ENCODE results near the gene OSBPL9. TPM values are rescaled to one million over a fixed set of nuclear protein-coding genes. Genes with fewer than 3 reads are reported as not detected.

The OSBPL9 gene
- total and polyA plus RNA-seq, 10 of the 15 experiments (the other 5 are each of a cell fraction or from before 2014, with no cell fraction given), result 25.9 to 156 (median 108) TPM

GRCh38 chr1:51750729-51751128 lies 133.8 kb downstream of the OSBPL9 start:
- no TSS peak for BruUV-seq (replicated peaks)
- Histone ChIP-seq H3K79me2 (ENCODE audit: control insufficient read depth, insufficient read depth, low read length) (no peaks in the 10 kb centered on the region), H3K4me3 (no peak overlapping the region), H2AFZ (ENCODE audit: control insufficient read depth, low read depth, low read length) (no peak overlapping the region), H4K20me1 (ENCODE audit: control insufficient read depth, insufficient read depth) (no peaks in the 10 kb centered on the region), H3K9me3 (replicated peaks; ENCODE audit: control insufficient read depth, insufficient read depth, low read length) (peaks cover 6% of the 10 kb centered on the region; the same call in 2 of the 3 replicates), H3K4me1 (ENCODE audit: control insufficient read depth, insufficient read depth, low read length) (no peaks in the 10 kb centered on the region; the same call in 1 of the 2 replicates), H3K36me3 (ENCODE audit: control insufficient read depth in 2 of 2, insufficient read depth in 2 of 2, low read length in 1 of 2) (peaks cover 4 to 18% of the 10 kb centered on the region in 2 experiments), H3K4me2 (ENCODE audit: control insufficient read depth, insufficient read depth) (no peak overlapping the region), H3K9ac (ENCODE audit: control insufficient read depth, insufficient read depth, low read length) (no peak overlapping the region), H3K27me3 (replicated peaks in 1 of 2; ENCODE audit: control insufficient read depth in 2 of 2, insufficient read depth in 2 of 2, low read length in 1 of 2) (no peaks in the 10 kb centered on the region), H3K27ac (ENCODE audit: control insufficient read depth, insufficient read depth) (no peak overlapping the region)
- 100% methylated on average over 1 of the region's 1 CpG for WGBS (ENCODE audit: insufficient coverage, insufficient replicate concordance, low lambda C conversion rate, missing lambda C conversion rate)
- DNase-seq (ENCODE audit: low read depth, low spot score) (no peak), FAIRE-seq (no peak), ATAC-seq (no peak)
- intact Hi-C loops (cut with micrococcal nuclease; ENCODE audit: unreplicated experiment) (no loop called here), in situ Hi-C loops (cut with MboI) (no loop called here)
- TF ChIP-seq NR2F1 (conservative IDR thresholded peaks at IDR 0.05) (no peak), SREBF2 (IDR thresholded peaks at IDR 0.05; ENCODE audit: low read length) (no peak), RAD51 (IDR thresholded peaks at IDR 0.05) (no peak), BRCA1 (IDR thresholded peaks at IDR 0.05; ENCODE audit: low read depth, low read length) (no peak), BACH1 (IDR thresholded peaks at IDR 0.05; ENCODE audit: borderline replicate concordance) (no peak), TARDBP (IDR thresholded peaks at IDR 0.05; ENCODE audit: borderline replicate concordance) (no peak), SPI1 (IDR thresholded peaks at IDR 0.05; ENCODE audit: borderline replicate concordance, insufficient read depth, low read depth, low read length) (no peak), SREBF1 (IDR thresholded peaks at IDR 0.05; ENCODE audit: low read length) (no peak), JUND (IDR thresholded peaks at IDR 0.05; ENCODE audit: low read depth, low read length) (no peak), YBX1 (IDR thresholded peaks at IDR 0.05) (no peak)
- SMC1A ChIA-PET (ENCODE audit: uncharacterized antibody, unreplicated experiment), result interaction anchor here (1.0 to 2.8 kb wide), 6 partner anchors 10 to 65 kb away, joined by 3 to 11 read pairs (median 4); no protein-coding TSS in a partner anchor
- RAD21 ChIA-PET (ENCODE audit: unreplicated experiment), result interaction anchor here (0.8 kb wide), 1 partner anchor 128 kb away, joined by 3 read pairs; no protein-coding TSS in a partner anchor
- POLR2A ChIA-PET, result interaction anchor here (0.7 kb wide), 1 partner anchor 17 kb away, joined by 3 read pairs; no protein-coding TSS in a partner anchor
- CTCF ChIA-PET, result interaction anchor here (1.6 to 1.8 kb wide), 2 partner anchors 10 to 19 kb away, joined by 5 read pairs; no protein-coding TSS in a partner anchor
